ENCODE measurements around the gene CAMTA1. TPM values are rescaled to one million over a fixed set of nuclear protein-coding genes. Genes with fewer than 3 reads are reported as not detected.

The CAMTA1 gene
- total RNA-seq, 1 experiment from 2014 or later = 50.3 TPM

GRCh38 chr1:7551442-7551841 lies 766.2 kb downstream of the CAMTA1 start:
- no TSS peak for BruUV-seq (replicated peaks)
- Mint-ChIP-seq H3K4me3 (ENCODE audit: low read depth, unreplicated experiment) (no peak overlapping the region), H3K9me3 (ENCODE audit: low read depth, unreplicated experiment) (peaks cover 3% of the 10 kb centered on the region), H3K4me1 (ENCODE audit: low read depth, unreplicated experiment) (peaks cover 35% of the 10 kb centered on the region), H3K36me3 (ENCODE audit: insufficient read depth, unreplicated experiment) (peaks cover 32% of the 10 kb centered on the region), H3K27ac (ENCODE audit: unreplicated experiment) (no peak overlapping the region), H3K27me3 (ENCODE audit: unreplicated experiment) (no peaks in the 10 kb centered on the region)
- CTCF ChIA-PET = no interaction called here
- no peak for TF ChIP-seq CTCF (IDR thresholded peaks at IDR 0.05; ENCODE audit: unreplicated experiment)
- intact Hi-C loops (cut with micrococcal nuclease; ENCODE audit: unreplicated experiment) = no loop called here
- no peak for DNase-seq

GRCh38 chr1:7552402-7552801 lies 767.1 kb downstream of the CAMTA1 start:
- CTCF ChIA-PET = no interaction called here
- H3K4me1 Mint-ChIP-seq (ENCODE audit: low read depth, unreplicated experiment) = peaks cover 35% of the 10 kb centered on the region
- H3K9me3 Mint-ChIP-seq (ENCODE audit: low read depth, unreplicated experiment) = peaks cover 3% of the 10 kb centered on the region
- BruUV-seq (replicated peaks) = no TSS peak
- peak; percentile 40 for DNase-seq
- intact Hi-C loops (cut with micrococcal nuclease; ENCODE audit: unreplicated experiment) = no loop called here
- H3K27me3 Mint-ChIP-seq (ENCODE audit: unreplicated experiment) = no peaks in the 10 kb centered on the region
- no peak for TF ChIP-seq CTCF (IDR thresholded peaks at IDR 0.05; ENCODE audit: unreplicated experiment)
- H3K36me3 Mint-ChIP-seq (ENCODE audit: insufficient read depth, unreplicated experiment) = peaks cover 32% of the 10 kb centered on the region
- H3K27ac Mint-ChIP-seq (ENCODE audit: unreplicated experiment) = peak overlapping the region; percentile 3
- no peak overlapping the region for H3K4me3 Mint-ChIP-seq (ENCODE audit: low read depth, unreplicated experiment)

GRCh38 chr1:7553042-7553690 lies 767.9 kb downstream of the CAMTA1 start:
- H3K27ac Mint-ChIP-seq (ENCODE audit: unreplicated experiment) = peak overlapping the region; percentile 3
- H3K4me3 Mint-ChIP-seq (ENCODE audit: low read depth, unreplicated experiment) = no peak overlapping the region
- H3K4me1 Mint-ChIP-seq (ENCODE audit: low read depth, unreplicated experiment) = peaks cover 35% of the 10 kb centered on the region
- intact Hi-C loops (cut with micrococcal nuclease; ENCODE audit: unreplicated experiment) = no loop called here
- H3K9me3 Mint-ChIP-seq (ENCODE audit: low read depth, unreplicated experiment) = no peaks in the 10 kb centered on the region
- H3K27me3 Mint-ChIP-seq (ENCODE audit: unreplicated experiment) = no peaks in the 10 kb centered on the region
- TF ChIP-seq CTCF (IDR thresholded peaks at IDR 0.05; ENCODE audit: unreplicated experiment) = no peak
- no peak for DNase-seq
- CTCF ChIA-PET = no interaction called here
- H3K36me3 Mint-ChIP-seq (ENCODE audit: insufficient read depth, unreplicated experiment) = peaks cover 32% of the 10 kb centered on the region
- no TSS peak for BruUV-seq (replicated peaks)

- no TSS peak for BruUV-seq (replicated peaks)
- Mint-ChIP-seq H3K27me3 (ENCODE audit: unreplicated experiment) (no peaks in the 10 kb centered on the region), H3K4me1 (ENCODE audit: low read depth, unreplicated experiment) (peaks cover 30% of the 10 kb centered on the region), H3K27ac (ENCODE audit: unreplicated experiment) (no peak overlapping the region), H3K4me3 (ENCODE audit: low read depth, unreplicated experiment) (no peak overlapping the region), H3K36me3 (ENCODE audit: insufficient read depth, unreplicated experiment) (peaks cover 20% of the 10 kb centered on the region), H3K9me3 (ENCODE audit: low read depth, unreplicated experiment) (no peaks in the 10 kb centered on the region)
- CTCF ChIA-PET = no interaction called here
- intact Hi-C loops (cut with micrococcal nuclease; ENCODE audit: unreplicated experiment) = no loop called here
- DNase-seq = no peak
- TF ChIP-seq CTCF (IDR thresholded peaks at IDR 0.05; ENCODE audit: unreplicated experiment) = no peak
Observed at GRCh38 chr1:7554385-7555235, 769.4 kb downstream of the CAMTA1 start.
